Stimulated activated CD4-positive, alpha-beta T cell treated with anti-CD3 and anti-CD28 coated beads, Interleukin-1b, Interleukin-23, amount 100 ng/mL, for 24 hours (primary cell): ENCODE results near the gene CNTF.

Source experiments
- DNase-seq, 4 experiments: peaks; one replicate each; pipeline ENCODE4 v3.0.0-alpha.2; 2020; ENCODE audit warnings: low read depth in 4 of 4, low spot score in 1 of 4

CNTF gene

GRCh38 chr11:58606930-58607714 lies 15.3 kb upstream of the CNTF start:
- no peak for DNase-seq

- no peak for DNase-seq
Measured at GRCh38 chr11:58608331-58608730, 14.1 kb upstream of the CNTF start.

GRCh38 chr11:58609723-58610122 lies 12.7 kb upstream of the CNTF start:
- no peak for DNase-seq

GRCh38 chr11:58613228-58613627 lies 9.2 kb upstream of the CNTF start:
- DNase-seq = no peak

GRCh38 chr11:58615559-58615958 lies 6.9 kb upstream of the CNTF start:
- no peak for DNase-seq

- no peak for DNase-seq
Measured at GRCh38 chr11:58616594-58616993, 5.9 kb upstream of the CNTF start.

GRCh38 chr11:58617976-58618557 lies 4.4 kb upstream of the CNTF start:
- DNase-seq = no peak

- no peak for DNase-seq
Measured at GRCh38 chr11:58621586-58622262, 741 bp upstream of the CNTF start.

GRCh38 chr11:58625086-58625485 lies 2.6 kb downstream of the CNTF start:
- no peak for DNase-seq

- no peak for DNase-seq
Measured at GRCh38 chr11:58625826-58626460, 3.5 kb downstream of the CNTF start.

GRCh38 chr11:58626934-58627483 lies 4.5 kb downstream of the CNTF start:
- DNase-seq = no peak

GRCh38 chr11:58628446-58628845 lies 6.0 kb downstream of the CNTF start:
- DNase-seq = no peak

GRCh38 chr11:58629857-58630256 lies 7.4 kb downstream of the CNTF start:
- DNase-seq = no peak

GRCh38 chr11:58631378-58631777 lies 8.9 kb downstream of the CNTF start:
- no peak for DNase-seq

GRCh38 chr11:58632510-58632909 lies 10.0 kb downstream of the CNTF start:
- no peak for DNase-seq

- no peak for DNase-seq
Measured at GRCh38 chr11:58636587-58636986, 14.1 kb downstream of the CNTF start.

- DNase-seq = no peak
Measured at GRCh38 chr11:58637371-58637770, 14.9 kb downstream of the CNTF start.

GRCh38 chr11:58639103-58639502 lies 16.6 kb downstream of the CNTF start:
- no peak for DNase-seq

GRCh38 chr11:58639669-58640068 lies 17.2 kb downstream of the CNTF start:
- DNase-seq = no peak

- no peak for DNase-seq
Measured at GRCh38 chr11:58640386-58641023, 18.0 kb downstream of the CNTF start.

GRCh38 chr11:58641341-58641740 lies 18.9 kb downstream of the CNTF start:
- DNase-seq = no peak
